ENCODE data around the gene DNAH14.

GRCh38 chr1:224921354-224921753 lies 8.1 kb upstream of the DNAH14 start:
- TF ChIP-seq CTCF (IDR thresholded peaks at IDR 0.05) (no peak), EP300 (IDR thresholded peaks at IDR 0.05; ENCODE audit: low read depth) (no peak), POLR2A (IDR thresholded peaks at IDR 0.05) (no peak)
